SU-DHL-6 (cell line): ENCODE results near the gene GK.

ENCODE experiments used
- H2AFZ ChIP-seq: fragments of 200-600 bp; sonication (generic); 2 replicates; pipeline ENCODE4 v1.6.1; 2014; ENCODE audit warnings: low read depth, mild to moderate bottlenecking, moderate library complexity, mixed read lengths, antibody characterized with exemption, low read length; ENCODE audit not compliant: severe bottlenecking
- H3F3A ChIP-seq: fragments of 200-600 bp; shearing (Covaris generic); 2 replicates; pipeline ENCODE4 v1.6.0; 2016; ENCODE audit warnings: antibody characterized with exemption, mild to moderate bottlenecking; ENCODE audit not compliant: insufficient read depth
- H3K27ac ChIP-seq: fragments of 200-600 bp; sonication (generic); 2 replicates; pipeline ENCODE4 v1.5.1; 2016; ENCODE audit warnings: low read depth, mild to moderate bottlenecking, low read length, moderate library complexity, mixed read lengths
- H3K27me3 ChIP-seq: fragments of 200-600 bp; sonication (generic), shearing (Covaris generic); 2 replicates; pipeline ENCODE4 v1.6.0; 2014; ENCODE audit warnings: mild to moderate bottlenecking, low read length
- H3K36me3 ChIP-seq: fragments of 200-600 bp; sonication (generic); 2 replicates; pipeline ENCODE4 v1.6.1; 2014; ENCODE audit warnings: mild to moderate bottlenecking, low read length, mixed read lengths
- H3K4me2 ChIP-seq: fragments of 300-600, 200-600 bp; shearing (Covaris generic), sonication (generic); 2 replicates; pipeline ENCODE4 v1.6.0; 2014; ENCODE audit warnings: low read length, low read depth, mild to moderate bottlenecking; ENCODE audit not compliant: poor library complexity, severe bottlenecking
- H3K4me3 ChIP-seq: fragments of 200-600 bp; sonication (generic); 2 replicates; pipeline ENCODE4 v1.5.1; 2014; ENCODE audit warnings: antibody characterized with exemption, low read length, mild to moderate bottlenecking, mixed read lengths; ENCODE audit not compliant: insufficient read depth, poor library complexity, severe bottlenecking
- H3K79me2 ChIP-seq: fragments of 200-600 bp; sonication (generic); 2 replicates; pipeline ENCODE4 v1.6.1; 2014; ENCODE audit warnings: mild to moderate bottlenecking, low read length, moderate library complexity; ENCODE audit not compliant: insufficient read depth
- H3K9ac ChIP-seq: fragments of 200-600 bp; sonication (generic); 2 replicates; pipeline ENCODE4 v1.7.0; 2014; ENCODE audit warnings: mild to moderate bottlenecking, low read length
- H3K9me2 ChIP-seq: fragments of 200-600 bp; sonication (generic); replicated peaks from 2 replicates; pipeline ENCODE4 v1.6.1; 2014; ENCODE audit warnings: low read length; ENCODE audit not compliant: insufficient read depth
- H3K9me3 ChIP-seq: fragments of 200-600 bp; sonication (generic); 2 replicates; pipeline ENCODE4 v1.6.1; 2014; ENCODE audit warnings: low read length, mixed read lengths; ENCODE audit not compliant: insufficient read depth
- H4K20me1 ChIP-seq: fragments of 200-600 bp; sonication (generic); 2 replicates; pipeline ENCODE4 v1.6.1; 2014; ENCODE audit warnings: low read depth, mild to moderate bottlenecking, antibody characterized with exemption, low read length, moderate library complexity, mixed read lengths
- EZH2phosphoT487 ChIP-seq: fragments of 200-600 bp; sonication (generic), shearing (Covaris generic); conservative IDR thresholded peaks from 2 replicates; pipeline ENCODE4 v1.6.1; 2018; ENCODE audit warnings: mild to moderate bottlenecking, antibody characterized with exemption, low read length, moderate library complexity, mixed read lengths
- TF ChIP-seq, protein P1 (sequence below): fragments of 200-600 bp; sonication (generic); IDR thresholded peaks from one replicate; pipeline ENCODE4 v1.5.1; 2017; ENCODE audit warnings: antibody characterized with exemption, mild to moderate bottlenecking, low read length, moderate library complexity; ENCODE audit not compliant: insufficient read depth, poor library complexity, severe bottlenecking

The GK gene

GRCh38 chrX:30679369-30679768 lies 26.1 kb downstream of the GK start:
- H3F3A ChIP-seq: no peaks in the 10 kb centered on the region
- H3K9ac ChIP-seq: no peak overlapping the region
- TF ChIP-seq, protein P1, sequence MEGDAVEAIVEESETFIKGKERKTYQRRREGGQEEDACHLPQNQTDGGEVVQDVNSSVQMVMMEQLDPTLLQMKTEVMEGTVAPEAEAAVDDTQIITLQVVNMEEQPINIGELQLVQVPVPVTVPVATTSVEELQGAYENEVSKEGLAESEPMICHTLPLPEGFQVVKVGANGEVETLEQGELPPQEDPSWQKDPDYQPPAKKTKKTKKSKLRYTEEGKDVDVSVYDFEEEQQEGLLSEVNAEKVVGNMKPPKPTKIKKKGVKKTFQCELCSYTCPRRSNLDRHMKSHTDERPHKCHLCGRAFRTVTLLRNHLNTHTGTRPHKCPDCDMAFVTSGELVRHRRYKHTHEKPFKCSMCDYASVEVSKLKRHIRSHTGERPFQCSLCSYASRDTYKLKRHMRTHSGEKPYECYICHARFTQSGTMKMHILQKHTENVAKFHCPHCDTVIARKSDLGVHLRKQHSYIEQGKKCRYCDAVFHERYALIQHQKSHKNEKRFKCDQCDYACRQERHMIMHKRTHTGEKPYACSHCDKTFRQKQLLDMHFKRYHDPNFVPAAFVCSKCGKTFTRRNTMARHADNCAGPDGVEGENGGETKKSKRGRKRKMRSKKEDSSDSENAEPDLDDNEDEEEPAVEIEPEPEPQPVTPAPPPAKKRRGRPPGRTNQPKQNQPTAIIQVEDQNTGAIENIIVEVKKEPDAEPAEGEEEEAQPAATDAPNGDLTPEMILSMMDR: no peak
- no peak for TF ChIP-seq EZH2phosphoT487
- no peak overlapping the region for H3K4me3 ChIP-seq
- no peaks in the 10 kb centered on the region for H4K20me1 ChIP-seq
- no peaks in the 10 kb centered on the region for H3K9me3 ChIP-seq
- no peak overlapping the region for H3K4me2 ChIP-seq
- no peaks in the 10 kb centered on the region for H3K79me2 ChIP-seq
- H3K27me3 ChIP-seq: no peaks in the 10 kb centered on the region
- no peaks in the 10 kb centered on the region for H3K36me3 ChIP-seq
- no peak overlapping the region for H2AFZ ChIP-seq
- no peaks in the 10 kb centered on the region for H3K9me2 ChIP-seq
- no peak overlapping the region for H3K27ac ChIP-seq

DNA sequence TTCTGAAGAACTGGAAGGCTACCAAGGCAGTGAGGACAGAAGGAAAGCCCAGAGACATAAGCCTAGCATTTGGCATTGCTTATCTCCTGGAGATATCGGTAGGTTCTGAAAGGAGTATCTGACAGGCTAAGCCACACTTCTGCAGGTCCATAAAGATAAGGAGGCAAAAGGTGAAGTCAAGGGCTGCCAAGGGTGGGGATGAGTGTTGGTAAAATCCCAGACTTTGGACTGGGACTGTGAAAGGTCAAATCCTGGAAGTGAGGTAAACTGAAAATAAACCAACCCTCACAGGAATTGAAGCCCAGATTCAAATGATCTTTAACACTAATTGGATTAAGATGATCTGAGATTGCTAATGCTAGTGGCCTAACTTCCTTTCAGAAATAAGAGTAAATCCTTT lies 27.4 kb downstream of the GK start:
- Histone ChIP-seq H3K27ac (no peak overlapping the region), H3K4me3 (no peak overlapping the region), H3F3A (no peaks in the 10 kb centered on the region), H3K27me3 (no peaks in the 10 kb centered on the region), H3K36me3 (no peaks in the 10 kb centered on the region), H3K9me2 (no peaks in the 10 kb centered on the region), H4K20me1 (no peaks in the 10 kb centered on the region), H2AFZ (no peak overlapping the region), H3K4me2 (no peak overlapping the region), H3K9me3 (no peaks in the 10 kb centered on the region), H3K79me2 (no peaks in the 10 kb centered on the region), H3K9ac (no peak overlapping the region)
- no peak for TF ChIP-seq EZH2phosphoT487
- TF ChIP-seq, protein P1: no peak

- no peaks in the 10 kb centered on the region for H3K9me2 ChIP-seq
- H3K79me2 ChIP-seq: no peaks in the 10 kb centered on the region
- H3K9ac ChIP-seq: no peak overlapping the region
- TF ChIP-seq, protein P1: no peak
- no peak for TF ChIP-seq EZH2phosphoT487
- H3K4me2 ChIP-seq: no peak overlapping the region
- no peaks in the 10 kb centered on the region for H3K9me3 ChIP-seq
- H3K27me3 ChIP-seq: no peaks in the 10 kb centered on the region
- no peaks in the 10 kb centered on the region for H3K36me3 ChIP-seq
- H3K4me3 ChIP-seq: no peak overlapping the region
- H2AFZ ChIP-seq: no peak overlapping the region
- no peaks in the 10 kb centered on the region for H3F3A ChIP-seq
- no peak overlapping the region for H3K27ac ChIP-seq
- no peaks in the 10 kb centered on the region for H4K20me1 ChIP-seq
Observed at GRCh38 chrX:30688641-30689040, 35.4 kb downstream of the GK start.
